ENCODE measurements around the gene OR2AG2. TPM values are rescaled to one million over a fixed set of nuclear protein-coding genes. Genes with fewer than 3 reads are reported as not detected.
A peak's percentile ranks its signal among the peaks of the same experiment; 100 is the strongest.

OR2AG2 gene
- total RNA-seq, 1 donor from 2014 or later: 0.07 TPM

DNA sequence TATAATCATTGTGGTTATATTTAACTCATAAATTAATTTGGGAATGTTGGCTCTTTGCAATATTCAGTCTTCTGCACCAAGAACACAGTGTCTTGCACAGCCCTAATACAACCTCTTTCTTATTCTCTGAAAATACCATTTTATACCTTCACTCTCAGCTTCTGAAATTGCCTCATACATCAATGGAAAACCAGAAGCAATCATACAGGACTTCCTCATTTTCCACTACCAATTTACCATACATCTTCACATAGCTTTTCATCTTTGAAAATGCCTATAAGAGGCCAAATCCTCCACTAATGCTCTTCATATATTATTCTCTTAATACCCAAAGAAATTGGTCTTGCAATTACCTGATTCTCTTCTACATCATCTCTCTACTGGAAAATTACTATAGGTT, 6.7 kb upstream of the OR2AG2 start:
- Mint-ChIP-seq H3K27ac (ENCODE audit: unreplicated experiment) (no peak overlapping the region), H3K36me3 (ENCODE audit: low read depth) (no peaks in the 10 kb centered on the region), H3K27me3 (ENCODE audit: low read depth) (peaks cover 6% of the 10 kb centered on the region), H3K4me1 (ENCODE audit: low read depth) (no peaks in the 10 kb centered on the region), H3K9me3 (ENCODE audit: low read depth) (no peaks in the 10 kb centered on the region), H3K4me3 (ENCODE audit: unreplicated experiment) (no peak overlapping the region)
- no peak for DNase-seq (ENCODE audit: low spot score)
- TF ChIP-seq, protein P1, sequence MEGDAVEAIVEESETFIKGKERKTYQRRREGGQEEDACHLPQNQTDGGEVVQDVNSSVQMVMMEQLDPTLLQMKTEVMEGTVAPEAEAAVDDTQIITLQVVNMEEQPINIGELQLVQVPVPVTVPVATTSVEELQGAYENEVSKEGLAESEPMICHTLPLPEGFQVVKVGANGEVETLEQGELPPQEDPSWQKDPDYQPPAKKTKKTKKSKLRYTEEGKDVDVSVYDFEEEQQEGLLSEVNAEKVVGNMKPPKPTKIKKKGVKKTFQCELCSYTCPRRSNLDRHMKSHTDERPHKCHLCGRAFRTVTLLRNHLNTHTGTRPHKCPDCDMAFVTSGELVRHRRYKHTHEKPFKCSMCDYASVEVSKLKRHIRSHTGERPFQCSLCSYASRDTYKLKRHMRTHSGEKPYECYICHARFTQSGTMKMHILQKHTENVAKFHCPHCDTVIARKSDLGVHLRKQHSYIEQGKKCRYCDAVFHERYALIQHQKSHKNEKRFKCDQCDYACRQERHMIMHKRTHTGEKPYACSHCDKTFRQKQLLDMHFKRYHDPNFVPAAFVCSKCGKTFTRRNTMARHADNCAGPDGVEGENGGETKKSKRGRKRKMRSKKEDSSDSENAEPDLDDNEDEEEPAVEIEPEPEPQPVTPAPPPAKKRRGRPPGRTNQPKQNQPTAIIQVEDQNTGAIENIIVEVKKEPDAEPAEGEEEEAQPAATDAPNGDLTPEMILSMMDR (IDR thresholded peaks at IDR 0.05): no peak

DNA sequence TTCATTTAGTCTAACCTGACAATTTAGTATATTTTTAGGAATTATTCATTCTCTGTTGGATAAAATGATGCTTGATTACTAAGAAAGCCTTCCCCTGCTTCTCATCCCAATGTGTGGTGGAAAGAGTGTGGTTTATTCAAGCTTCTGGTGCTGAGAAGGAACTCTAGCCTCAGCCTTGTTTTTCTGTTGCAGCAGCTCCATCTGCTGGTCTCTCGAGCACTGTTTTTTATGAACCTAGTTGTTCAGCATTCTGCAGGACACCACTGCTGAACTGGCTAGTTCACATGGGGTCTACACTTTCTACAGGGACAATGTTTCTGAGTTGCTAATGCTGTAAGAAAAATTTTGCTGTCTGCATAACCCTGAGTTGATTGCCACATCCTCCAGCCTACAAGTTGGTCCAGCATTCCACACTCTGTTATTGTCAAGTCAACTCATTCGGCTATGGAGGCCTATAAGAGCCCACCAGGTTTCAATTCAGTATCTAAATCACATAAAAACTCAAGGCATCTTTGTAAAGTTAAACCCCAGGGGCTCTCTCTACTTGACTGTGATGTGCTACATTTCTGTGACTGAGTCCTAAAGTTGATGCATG, 14.3 kb downstream of the OR2AG2 start:
- no peaks in the 10 kb centered on the region for H3K4me1 Mint-ChIP-seq (ENCODE audit: low read depth)
- H3K27me3 Mint-ChIP-seq (ENCODE audit: low read depth): peaks cover 2% of the 10 kb centered on the region
- peaks cover 2% of the 10 kb centered on the region for H3K36me3 Mint-ChIP-seq (ENCODE audit: low read depth)
- TF ChIP-seq, protein P1 (IDR thresholded peaks at IDR 0.05): peak; percentile 85
- DNase-seq (ENCODE audit: low spot score): no peak
- H3K4me3 Mint-ChIP-seq (ENCODE audit: unreplicated experiment): no peak overlapping the region
- peaks cover 3% of the 10 kb centered on the region for H3K9me3 Mint-ChIP-seq (ENCODE audit: low read depth)
- no peak overlapping the region for H3K27ac Mint-ChIP-seq (ENCODE audit: unreplicated experiment)

DNA sequence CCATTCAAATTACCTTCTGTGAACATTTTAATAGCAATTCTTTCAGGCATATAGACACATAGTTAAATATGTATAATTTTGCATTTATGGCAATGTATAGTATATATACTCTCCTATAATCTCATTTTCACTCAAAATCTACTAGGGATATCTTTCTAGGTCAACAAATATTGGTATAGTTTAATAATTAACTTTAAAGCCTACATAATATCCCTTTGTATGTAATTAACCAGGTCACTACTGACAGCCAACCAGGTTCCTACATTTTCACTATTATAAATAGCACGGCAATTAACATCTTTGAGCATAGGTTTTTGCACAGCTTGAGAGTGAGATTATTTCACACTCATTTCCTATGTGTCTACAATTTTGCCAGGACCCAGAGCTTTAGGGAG, 15.8 kb downstream of the OR2AG2 start:
- Mint-ChIP-seq H3K4me3 (ENCODE audit: unreplicated experiment) (no peak overlapping the region), H3K4me1 (ENCODE audit: low read depth) (no peaks in the 10 kb centered on the region), H3K9me3 (ENCODE audit: low read depth) (no peaks in the 10 kb centered on the region), H3K36me3 (ENCODE audit: low read depth) (no peaks in the 10 kb centered on the region), H3K27ac (ENCODE audit: unreplicated experiment) (no peak overlapping the region), H3K27me3 (ENCODE audit: low read depth) (peaks cover 2% of the 10 kb centered on the region)
- TF ChIP-seq, protein P1 (IDR thresholded peaks at IDR 0.05): no peak
- no peak for DNase-seq (ENCODE audit: low spot score)

DNA sequence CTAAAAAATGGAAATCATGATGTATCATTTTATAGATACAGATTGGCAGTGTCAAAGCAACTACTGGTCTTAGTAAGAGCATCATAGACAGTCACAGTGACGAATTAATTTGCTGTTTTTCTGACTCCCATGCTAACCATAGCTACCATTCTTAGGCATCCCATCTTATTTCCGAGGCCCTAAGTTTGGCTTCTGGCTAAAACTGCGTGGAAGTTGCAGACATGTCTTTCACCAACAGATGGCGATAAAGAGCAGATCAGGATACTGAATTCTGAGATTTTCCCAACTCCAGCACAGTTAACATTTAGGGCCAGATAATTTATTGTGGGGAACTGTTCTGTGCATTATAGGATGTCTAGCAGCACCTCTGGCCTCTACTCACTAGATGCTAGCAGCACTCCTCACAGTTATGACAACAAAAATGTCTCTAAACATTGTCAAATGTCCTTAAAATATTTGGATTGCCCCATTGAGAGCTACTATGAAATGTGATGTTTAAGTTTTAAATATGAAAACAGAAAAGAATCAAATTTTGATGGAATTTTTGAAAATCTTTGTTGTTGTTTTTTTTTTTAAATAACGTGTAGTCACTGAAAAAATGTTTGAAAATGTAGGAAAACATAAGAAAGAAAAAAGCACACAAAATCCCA, 16.3 kb downstream of the OR2AG2 start:
- Mint-ChIP-seq H3K4me1 (ENCODE audit: low read depth) (no peaks in the 10 kb centered on the region), H3K27ac (ENCODE audit: unreplicated experiment) (no peak overlapping the region), H3K9me3 (ENCODE audit: low read depth) (no peaks in the 10 kb centered on the region), H3K36me3 (ENCODE audit: low read depth) (no peaks in the 10 kb centered on the region), H3K27me3 (ENCODE audit: low read depth) (peaks cover under 1% of the 10 kb centered on the region), H3K4me3 (ENCODE audit: unreplicated experiment) (no peak overlapping the region)
- TF ChIP-seq, protein P1 (IDR thresholded peaks at IDR 0.05): peak; percentile 88
- DNase-seq (ENCODE audit: low spot score): no peak

DNA sequence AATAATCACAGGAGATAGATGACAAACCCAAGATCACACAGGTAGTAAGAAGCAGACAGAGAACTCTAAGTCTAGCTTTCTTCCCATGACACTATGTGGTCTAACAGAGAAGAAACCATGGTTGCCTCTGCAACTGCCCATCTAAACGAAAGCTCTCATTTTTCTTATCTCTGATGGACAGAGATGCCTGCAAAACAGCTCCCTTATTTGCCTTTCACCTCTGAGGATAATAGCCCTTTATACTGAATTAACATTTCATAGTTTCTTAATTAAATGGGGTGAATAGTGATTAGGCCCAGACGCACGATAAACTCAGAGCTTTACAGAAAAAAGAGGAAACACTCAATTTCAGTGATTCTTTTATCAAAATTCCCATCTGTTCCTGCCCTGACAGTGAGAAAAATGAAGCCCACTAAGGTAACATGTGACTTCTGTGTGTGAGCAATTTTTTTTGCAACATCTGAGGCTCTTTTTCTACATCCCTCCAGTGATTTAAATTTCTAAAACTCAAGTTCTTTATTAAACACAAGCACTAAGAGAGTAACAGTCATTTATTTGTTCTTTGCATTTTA, 24.6 kb downstream of the OR2AG2 start:
- TF ChIP-seq, protein P1 (IDR thresholded peaks at IDR 0.05): no peak
- Mint-ChIP-seq H3K9me3 (ENCODE audit: low read depth) (no peaks in the 10 kb centered on the region), H3K4me3 (ENCODE audit: unreplicated experiment) (no peak overlapping the region), H3K27me3 (ENCODE audit: low read depth) (peaks cover 7% of the 10 kb centered on the region), H3K4me1 (ENCODE audit: low read depth) (no peaks in the 10 kb centered on the region), H3K27ac (ENCODE audit: unreplicated experiment) (no peak overlapping the region), H3K36me3 (ENCODE audit: low read depth) (no peaks in the 10 kb centered on the region)
- DNase-seq (ENCODE audit: low spot score): no peak
